Mesendoderm (in vitro differentiated cells): ENCODE measurements around the gene LYPD6.

Experiments
- DNase-seq: peaks from one replicate; pipeline ENCODE4 v3.0.0; 2013
- H2AK5ac ChIP-seq: 2 replicates; pipeline ENCODE4 v1.6.1; 2013; ENCODE audit warnings: low read length, inconsistent platforms
- H2BK120ac ChIP-seq: 2 replicates; pipeline ENCODE4 v1.6.1; 2013; ENCODE audit warnings: low read depth, mild to moderate bottlenecking, low read length, moderate library complexity, mixed read lengths
- H2BK15ac ChIP-seq: replicated peaks from 2 replicates; pipeline ENCODE4 v1.6.1; 2013; ENCODE audit warnings: low read depth, mild to moderate bottlenecking, moderate library complexity
- H2BK5ac ChIP-seq: 2 replicates; pipeline ENCODE4 v1.6.1; 2013; ENCODE audit warnings: low read length, inconsistent platforms
- H3K18ac ChIP-seq: 2 replicates; pipeline ENCODE4 v1.6.1; 2013; ENCODE audit warnings: mild to moderate bottlenecking, low read length, mixed read lengths
- H3K23ac ChIP-seq: one replicate; pipeline ENCODE4 v1.6.1; 2013; ENCODE audit warnings: low read length
- H3K27ac ChIP-seq: 2 replicates; pipeline ENCODE4 v1.5.1; 2013; ENCODE audit warnings: low read depth, mild to moderate bottlenecking, inconsistent platforms, low read length, moderate library complexity
- H3K27me3 ChIP-seq: 2 replicates; pipeline ENCODE4 v1.6.1; 2013; ENCODE audit warnings: low read length, control low read depth, mild to moderate bottlenecking, inconsistent platforms; ENCODE audit not compliant: insufficient read depth, poor library complexity
- H3K36me3 ChIP-seq: 2 replicates; pipeline ENCODE4 v1.6.1; 2013; ENCODE audit warnings: low read length, inconsistent platforms; ENCODE audit not compliant: control insufficient read depth, insufficient read depth
- H3K4ac ChIP-seq: one replicate; pipeline ENCODE4 v1.6.1; 2013; ENCODE audit warnings: low read depth, mild to moderate bottlenecking, low read length, moderate library complexity
- H3K4me1 ChIP-seq: 2 replicates; pipeline ENCODE4 v1.6.1; 2013; ENCODE audit warnings: low read depth, low read length, inconsistent platforms; ENCODE audit not compliant: control insufficient read depth
- H3K4me2 ChIP-seq: 2 replicates; pipeline ENCODE4 v1.6.1; 2013; ENCODE audit warnings: low read length
- H3K4me3 ChIP-seq: 2 replicates; pipeline ENCODE4 v1.5.1; 2013; ENCODE audit warnings: mild to moderate bottlenecking, low read length
- H3K56ac ChIP-seq: one replicate; pipeline ENCODE4 v1.6.1; 2013; ENCODE audit warnings: low read length
- H3K79me1 ChIP-seq: 2 replicates; pipeline ENCODE4 v1.6.1; 2013; ENCODE audit warnings: low read length, inconsistent platforms
- H3K79me2 ChIP-seq: 2 replicates; pipeline ENCODE4 v1.6.1; 2013; ENCODE audit warnings: mild to moderate bottlenecking, low read length; ENCODE audit not compliant: control insufficient read depth, insufficient read depth
- H3K9ac ChIP-seq: 2 replicates; pipeline ENCODE4 v1.6.1; 2013; ENCODE audit warnings: low read length, inconsistent platforms
- H4K5ac ChIP-seq: one replicate; pipeline ENCODE4 v1.6.1; 2013; ENCODE audit warnings: low read length
- H4K8ac ChIP-seq: one replicate; pipeline ENCODE4 v1.6.1; 2013; ENCODE audit warnings: low read depth, mild to moderate bottlenecking, control low read depth, low read length, moderate library complexity
- WGBS: extraction: QIAGEN DNeasy Blood & Tissue Kit; methylation state at CpG from one replicate; pipeline ENCODE4 v1.1.7; 2013; ENCODE audit warnings: low lambda C conversion rate, missing lambda C conversion rate; ENCODE audit not compliant: insufficient coverage; ENCODE audit errors: extremely low coverage; 5-methylcytosine and 5-hydroxymethylcytosine counted together

LYPD6 gene

DNA sequence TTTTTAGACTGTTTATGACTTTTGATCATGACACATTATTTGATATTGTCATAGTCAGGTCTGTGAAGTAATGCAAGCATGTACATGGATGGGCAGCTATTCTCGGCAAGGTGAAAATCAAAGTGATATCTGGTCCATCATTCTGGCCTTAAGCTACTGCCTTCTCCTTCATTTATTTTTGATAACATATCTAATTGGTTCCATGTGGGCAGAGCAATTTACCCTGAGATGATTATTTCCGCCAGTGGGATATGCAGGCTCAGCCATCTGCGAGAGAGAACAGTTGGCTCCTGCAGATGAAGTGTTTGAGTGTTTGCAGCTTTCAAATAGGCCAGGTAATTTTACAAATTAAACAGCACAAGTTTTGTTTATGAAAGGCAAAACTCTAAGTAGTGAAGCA, 116.4 kb downstream of the LYPD6 start:
- WGBS, result no CpG with 5 or more reads among the region's 3 CpGs
- H2AK5ac ChIP-seq, result no peak overlapping the region
- H3K4me1 ChIP-seq, result peaks cover 2% of the 10 kb centered on the region
- H3K79me1 ChIP-seq, result no peaks in the 10 kb centered on the region
- no peak overlapping the region for H3K4me3 ChIP-seq
- no peak overlapping the region for H2BK120ac ChIP-seq
- no peak overlapping the region for H2BK5ac ChIP-seq
- H2BK15ac ChIP-seq, result no peak overlapping the region
- no peak overlapping the region for H3K23ac ChIP-seq
- no peak overlapping the region for H3K4me2 ChIP-seq
- H3K27me3 ChIP-seq, result no peaks in the 10 kb centered on the region
- no peak overlapping the region for H4K8ac ChIP-seq
- H3K79me2 ChIP-seq, result no peaks in the 10 kb centered on the region
- no peak overlapping the region for H3K9ac ChIP-seq
- no peak overlapping the region for H3K4ac ChIP-seq
- H4K5ac ChIP-seq, result no peak overlapping the region
- no peaks in the 10 kb centered on the region for H3K36me3 ChIP-seq
- no peak for DNase-seq
- H3K27ac ChIP-seq, result no peak overlapping the region
- no peak overlapping the region for H3K18ac ChIP-seq
- H3K56ac ChIP-seq, result no peak overlapping the region

GRCh38 chr2:149448315-149448714, 117.9 kb downstream of the LYPD6 start:
- Histone ChIP-seq H3K4me3 (no peak overlapping the region), H2AK5ac (no peak overlapping the region), H3K9ac (no peak overlapping the region), H2BK15ac (no peak overlapping the region), H3K27ac (no peak overlapping the region), H4K8ac (no peak overlapping the region), H3K79me2 (no peaks in the 10 kb centered on the region), H3K4me1 (peaks cover 6% of the 10 kb centered on the region), H2BK5ac (no peak overlapping the region), H3K27me3 (no peaks in the 10 kb centered on the region), H3K18ac (no peak overlapping the region), H3K4ac (no peak overlapping the region), H3K23ac (no peak overlapping the region), H3K56ac (no peak overlapping the region), H4K5ac (no peak overlapping the region), H3K36me3 (no peaks in the 10 kb centered on the region), H3K79me1 (no peaks in the 10 kb centered on the region), H3K4me2 (no peak overlapping the region), H2BK120ac (no peak overlapping the region)
- no CpG with 5 or more reads among the region's 2 CpGs for WGBS
- DNase-seq, result no peak

GRCh38 chr2:149449017-149449416, 118.6 kb downstream of the LYPD6 start:
- no peaks in the 10 kb centered on the region for H3K79me2 ChIP-seq
- H3K56ac ChIP-seq, result no peak overlapping the region
- no peak overlapping the region for H3K18ac ChIP-seq
- no peak overlapping the region for H2BK120ac ChIP-seq
- H4K8ac ChIP-seq, result no peak overlapping the region
- no CpG with 5 or more reads among the region's 5 CpGs for WGBS
- no peak overlapping the region for H3K4me2 ChIP-seq
- no peak overlapping the region for H2AK5ac ChIP-seq
- no peak overlapping the region for H3K4ac ChIP-seq
- no peak for DNase-seq
- no peaks in the 10 kb centered on the region for H3K27me3 ChIP-seq
- H4K5ac ChIP-seq, result no peak overlapping the region
- no peak overlapping the region for H2BK5ac ChIP-seq
- H3K36me3 ChIP-seq, result no peaks in the 10 kb centered on the region
- no peak overlapping the region for H3K23ac ChIP-seq
- no peaks in the 10 kb centered on the region for H3K79me1 ChIP-seq
- no peak overlapping the region for H3K9ac ChIP-seq
- peaks cover 6% of the 10 kb centered on the region for H3K4me1 ChIP-seq
- no peak overlapping the region for H3K4me3 ChIP-seq
- no peak overlapping the region for H2BK15ac ChIP-seq
- no peak overlapping the region for H3K27ac ChIP-seq

DNA sequence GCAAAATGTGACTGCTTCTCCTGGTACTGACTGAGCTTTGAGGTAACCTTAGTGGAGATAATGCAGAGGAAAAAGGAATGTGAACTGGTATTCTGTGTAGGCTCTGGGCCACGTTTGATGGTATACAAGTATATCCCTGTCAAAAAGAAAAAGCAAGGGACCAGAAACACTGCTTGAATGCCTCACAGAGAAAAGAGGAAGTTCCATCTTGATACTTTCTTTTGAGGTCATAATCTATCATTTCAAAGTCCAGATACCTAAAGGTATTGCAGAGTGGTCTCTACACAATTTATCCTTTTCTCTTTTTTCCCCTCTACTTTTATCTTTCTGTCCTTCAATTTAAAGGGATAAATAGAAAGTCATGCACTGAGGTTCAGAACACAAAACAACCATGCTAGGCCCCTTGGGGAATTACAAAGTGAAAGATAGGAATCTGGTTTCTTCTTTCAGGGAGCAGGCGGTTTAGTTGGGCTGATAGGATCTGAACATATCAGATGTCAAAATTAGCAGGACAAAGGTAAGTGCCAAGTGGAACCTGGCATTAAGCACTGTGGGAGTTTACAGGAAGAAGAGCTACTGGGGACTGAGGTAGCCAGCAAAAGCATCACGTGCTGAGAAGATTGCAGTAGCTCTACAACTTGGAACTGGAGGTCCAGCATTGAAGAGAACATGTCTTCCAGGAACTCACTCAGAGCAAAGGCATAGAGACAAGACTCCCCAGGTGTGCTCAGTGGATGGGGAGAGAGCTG, 121.2 kb downstream of the LYPD6 start:
- DNase-seq, result peak; percentile 71
- no peak overlapping the region for H4K8ac ChIP-seq
- WGBS, result no CpG with 5 or more reads among the region's 3 CpGs
- H2BK5ac ChIP-seq, result no peak overlapping the region
- no peak overlapping the region for H3K56ac ChIP-seq
- H3K4me2 ChIP-seq, result no peak overlapping the region
- H3K4me1 ChIP-seq, result peaks cover 6% of the 10 kb centered on the region
- H4K5ac ChIP-seq, result no peak overlapping the region
- H3K23ac ChIP-seq, result no peak overlapping the region
- no peak overlapping the region for H3K4me3 ChIP-seq
- H3K79me1 ChIP-seq, result no peaks in the 10 kb centered on the region
- no peak overlapping the region for H3K9ac ChIP-seq
- H2BK15ac ChIP-seq, result no peak overlapping the region
- H3K18ac ChIP-seq, result no peak overlapping the region
- H3K27me3 ChIP-seq, result no peaks in the 10 kb centered on the region
- H3K36me3 ChIP-seq, result no peaks in the 10 kb centered on the region
- H3K79me2 ChIP-seq, result no peaks in the 10 kb centered on the region
- H2AK5ac ChIP-seq, result no peak overlapping the region
- no peak overlapping the region for H2BK120ac ChIP-seq
- H3K4ac ChIP-seq, result no peak overlapping the region
- H3K27ac ChIP-seq, result no peak overlapping the region

- no CpG with 5 or more reads among the region's 2 CpGs for WGBS
- Histone ChIP-seq H3K79me2 (no peaks in the 10 kb centered on the region), H3K18ac (no peak overlapping the region), H3K79me1 (no peaks in the 10 kb centered on the region), H2BK15ac (no peak overlapping the region), H3K36me3 (no peaks in the 10 kb centered on the region), H3K23ac (no peak overlapping the region), H4K8ac (no peak overlapping the region), H2BK5ac (no peak overlapping the region), H2BK120ac (no peak overlapping the region), H3K4me3 (no peak overlapping the region), H3K4me1 (peaks cover 5% of the 10 kb centered on the region), H4K5ac (no peak overlapping the region), H3K56ac (no peak overlapping the region), H3K27ac (no peak overlapping the region), H3K9ac (no peak overlapping the region), H3K4ac (no peak overlapping the region), H2AK5ac (no peak overlapping the region), H3K27me3 (no peaks in the 10 kb centered on the region), H3K4me2 (no peak overlapping the region)
- peak; percentile 84 for DNase-seq
Measured at GRCh38 chr2:149456285-149456684, 125.9 kb downstream of the LYPD6 start.

GRCh38 chr2:149458502-149458901, 128.1 kb downstream of the LYPD6 start:
- Histone ChIP-seq H3K27ac (no peak overlapping the region), H3K23ac (no peak overlapping the region), H3K4me2 (no peak overlapping the region), H4K8ac (no peak overlapping the region), H3K9ac (no peak overlapping the region), H3K27me3 (no peaks in the 10 kb centered on the region), H2BK15ac (no peak overlapping the region), H3K79me1 (no peaks in the 10 kb centered on the region), H3K4ac (no peak overlapping the region), H3K4me1 (no peaks in the 10 kb centered on the region), H2BK120ac (no peak overlapping the region), H3K79me2 (no peaks in the 10 kb centered on the region), H4K5ac (no peak overlapping the region), H2AK5ac (no peak overlapping the region), H3K4me3 (no peak overlapping the region), H3K56ac (no peak overlapping the region), H3K18ac (no peak overlapping the region), H2BK5ac (no peak overlapping the region), H3K36me3 (no peaks in the 10 kb centered on the region)
- no peak for DNase-seq
